Colon (tissue), 2 donors: Measurements from ENCODE around the gene RARB.

Experiments used
- FAIRE-seq: peaks from 2 replicates; lab custom pipeline; 2012; peaks lifted over from hg19 to GRCh38; lab: Jason Lieb, UNC
- donor health status: control.
- donor health status: control.

The RARB gene

GRCh38 chr3:25472731-25473130, 44.7 kb downstream of the RARB start:
- no peak for FAIRE-seq

- FAIRE-seq: no peak
These were observed 45.2 kb downstream of the RARB start for GRCh38 chr3:25473246-25473645.

- FAIRE-seq: no peak
These were observed 46.0 kb downstream of the RARB start for GRCh38 chr3:25474052-25474451.

GRCh38 chr3:25476639-25477038, 48.6 kb downstream of the RARB start:
- FAIRE-seq: no peak

DNA sequence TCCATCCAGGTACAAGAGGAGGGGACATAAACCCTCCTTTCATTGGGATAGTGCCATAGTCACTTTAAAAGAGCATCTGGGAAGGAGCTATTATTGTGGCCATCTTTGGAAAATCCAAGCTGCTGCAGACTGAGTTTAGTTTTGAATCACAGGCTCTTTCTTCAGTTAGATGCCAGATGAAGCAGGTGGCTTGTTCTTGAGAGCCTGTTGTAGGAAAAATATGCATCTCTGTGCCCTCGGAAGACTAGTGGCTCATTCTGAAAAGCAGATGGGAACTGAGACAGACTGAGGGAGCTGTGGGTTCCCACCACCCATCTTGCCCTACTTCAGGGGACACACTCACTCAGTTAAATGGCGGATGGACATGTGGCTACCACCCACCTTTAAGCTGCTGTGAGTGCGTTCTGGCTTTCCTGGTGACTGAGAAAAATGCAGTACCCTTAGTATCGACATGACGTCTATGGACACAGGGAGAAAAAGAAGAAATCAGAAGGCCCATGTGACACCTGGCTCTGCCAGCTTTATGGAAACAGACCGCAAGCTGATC, 50.2 kb downstream of the RARB start:
- no peak for FAIRE-seq

DNA sequence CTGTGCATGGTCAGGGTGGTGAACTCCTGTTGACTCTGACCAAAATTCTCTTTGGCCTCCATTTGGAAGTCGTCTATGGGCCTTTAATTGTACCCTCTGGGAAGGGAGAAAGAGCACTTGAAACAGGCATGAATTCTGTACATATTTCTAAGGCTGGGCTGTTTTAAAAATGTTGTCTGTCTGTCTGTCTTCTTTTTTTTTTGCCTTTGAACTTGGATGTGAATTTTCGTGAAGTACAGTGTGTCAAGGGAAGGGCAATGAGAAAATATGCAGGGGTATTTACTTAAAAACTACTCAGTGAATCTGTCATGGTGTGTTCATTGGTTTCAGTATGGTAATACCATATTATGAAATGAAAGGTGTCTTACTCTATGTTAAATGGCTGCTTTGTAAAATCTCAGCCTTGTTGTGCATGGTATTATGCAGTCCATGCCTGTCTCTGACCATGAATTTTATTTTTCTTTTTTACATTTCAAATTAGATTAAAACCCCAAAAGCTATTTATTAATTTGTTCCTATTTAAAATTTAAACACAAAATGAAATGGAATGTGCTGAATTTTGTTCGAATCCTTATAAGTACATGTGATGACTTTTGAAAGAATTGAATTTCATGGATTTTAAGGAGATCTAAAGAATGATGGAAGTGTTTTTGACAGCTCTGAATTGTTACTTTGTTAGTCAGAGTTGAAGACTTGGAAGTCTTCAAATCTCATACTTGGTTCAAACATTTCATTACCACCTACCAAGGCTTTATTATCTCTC, 51.1 kb downstream of the RARB start:
- FAIRE-seq: no peak

GRCh38 chr3:25479727-25480010, 51.6 kb downstream of the RARB start:
- FAIRE-seq: no peak

- FAIRE-seq: no peak
These were observed 52.7 kb downstream of the RARB start for GRCh38 chr3:25480811-25481210.

DNA sequence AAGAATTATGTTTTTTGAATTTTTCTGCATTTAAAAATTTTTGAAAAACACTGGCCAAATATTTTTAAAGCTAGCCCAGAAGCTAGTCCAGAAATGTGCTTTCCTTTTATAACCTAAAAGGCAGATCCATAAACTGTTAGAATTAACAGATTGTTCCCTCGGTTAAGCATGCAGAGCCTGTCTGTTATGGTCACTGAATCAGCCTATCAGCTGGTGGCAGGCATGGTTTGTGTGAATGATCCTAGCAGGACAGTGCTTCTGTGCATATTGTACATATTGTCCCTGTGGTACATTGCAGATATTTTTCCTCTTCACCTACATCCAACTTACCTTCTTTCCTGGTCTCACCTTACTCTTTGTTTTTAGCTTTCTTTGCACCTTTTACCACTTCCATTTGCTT, 53.3 kb downstream of the RARB start:
- FAIRE-seq: no peak

GRCh38 chr3:25483456-25483855, 55.4 kb downstream of the RARB start:
- FAIRE-seq: no peak

GRCh38 chr3:25485673-25486072, 57.6 kb downstream of the RARB start:
- FAIRE-seq: no peak

GRCh38 chr3:25486932-25487331, 58.9 kb downstream of the RARB start:
- FAIRE-seq: no peak

DNA sequence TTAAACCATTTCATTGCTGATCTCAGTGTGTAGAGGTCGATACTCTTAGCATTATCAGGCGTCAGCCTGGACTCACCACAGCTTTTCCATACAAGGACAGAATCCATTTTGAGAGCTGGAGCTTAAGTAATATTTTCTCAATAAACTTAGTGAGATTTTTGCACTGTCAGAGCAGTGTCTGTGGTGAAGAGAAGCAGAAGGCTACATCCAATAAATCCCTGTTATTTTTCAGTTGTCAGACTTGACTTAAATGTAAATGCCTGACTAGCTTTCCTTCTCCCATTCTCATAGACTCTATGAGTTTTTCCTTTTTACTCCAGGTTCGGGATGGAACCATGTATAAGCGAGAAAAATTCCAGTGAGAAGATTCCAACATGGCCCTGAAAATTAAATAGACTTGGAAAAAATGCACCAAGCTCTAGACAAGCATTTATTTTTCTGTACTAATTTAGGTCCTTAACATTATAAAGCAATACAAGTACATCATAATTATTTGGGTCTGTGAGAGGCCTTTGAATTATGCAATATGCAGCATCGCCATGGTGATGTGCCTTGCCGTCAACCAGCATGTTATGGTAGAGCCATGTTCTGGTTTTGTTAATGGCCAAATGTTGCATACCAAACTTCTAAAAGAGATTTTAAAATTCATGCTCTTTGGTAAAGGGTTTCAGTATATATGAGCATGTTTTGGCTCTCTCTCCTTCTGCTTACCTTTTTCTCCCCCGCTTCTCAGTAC, 62.0 kb downstream of the RARB start:
- FAIRE-seq: no peak

- no peak for FAIRE-seq
These were observed 65.2 kb downstream of the RARB start for GRCh38 chr3:25493246-25493645.

- no peak for FAIRE-seq
These were observed 65.7 kb downstream of the RARB start for GRCh38 chr3:25493786-25494185.

GRCh38 chr3:25495304-25495703, 67.2 kb downstream of the RARB start:
- FAIRE-seq: no peak

- no peak for FAIRE-seq
These were observed 67.7 kb downstream of the RARB start for GRCh38 chr3:25495726-25496253.

GRCh38 chr3:25497096-25497495, 69.0 kb downstream of the RARB start:
- FAIRE-seq: no peak

DNA sequence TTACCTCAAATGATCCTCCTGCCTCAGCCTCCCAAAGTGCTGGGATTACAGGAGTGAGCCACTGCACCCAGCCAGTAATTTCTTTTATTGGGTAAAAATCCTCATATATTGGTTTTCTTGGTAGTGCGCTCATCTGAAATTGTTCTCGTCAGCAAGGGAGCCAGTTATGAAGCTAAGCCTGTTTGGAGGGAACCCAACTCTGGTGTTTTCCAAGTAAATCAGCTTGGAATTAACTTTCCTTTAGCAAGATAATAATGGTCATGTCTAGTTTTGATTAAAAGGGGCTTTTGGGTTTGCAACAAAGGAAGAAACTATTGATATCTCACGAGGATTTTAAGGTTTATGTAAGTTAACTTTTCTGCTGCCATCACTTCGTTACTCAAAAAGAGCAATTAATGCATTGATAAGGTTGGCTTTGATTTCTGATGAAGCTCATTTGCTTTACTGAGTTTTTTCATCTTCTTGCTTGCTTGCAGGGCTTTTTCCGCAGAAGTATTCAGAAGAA, 72.7 kb downstream of the RARB start:
- FAIRE-seq: no peak

DNA sequence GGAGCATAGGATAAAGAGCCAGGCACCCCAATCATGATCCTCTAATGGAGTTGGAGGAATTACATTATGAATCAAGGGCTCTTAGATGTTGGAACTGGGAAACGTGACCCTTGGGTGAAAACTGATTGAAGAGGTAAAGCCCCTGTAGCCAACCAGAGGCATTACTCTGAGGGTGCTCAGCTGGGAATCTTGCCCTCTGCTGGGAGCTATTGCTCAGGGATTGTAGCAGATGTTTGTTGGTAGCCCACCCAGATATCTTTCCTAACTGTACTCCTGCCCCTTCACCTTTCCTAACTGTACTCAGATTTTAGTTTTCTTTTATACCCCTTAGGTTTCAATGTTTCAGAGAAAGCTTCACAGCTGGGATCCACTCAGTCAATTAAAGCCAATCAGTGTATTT, 74.2 kb downstream of the RARB start:
- FAIRE-seq: no peak

- FAIRE-seq: no peak
These were observed 75.8 kb downstream of the RARB start for GRCh38 chr3:25503898-25504301.

DNA sequence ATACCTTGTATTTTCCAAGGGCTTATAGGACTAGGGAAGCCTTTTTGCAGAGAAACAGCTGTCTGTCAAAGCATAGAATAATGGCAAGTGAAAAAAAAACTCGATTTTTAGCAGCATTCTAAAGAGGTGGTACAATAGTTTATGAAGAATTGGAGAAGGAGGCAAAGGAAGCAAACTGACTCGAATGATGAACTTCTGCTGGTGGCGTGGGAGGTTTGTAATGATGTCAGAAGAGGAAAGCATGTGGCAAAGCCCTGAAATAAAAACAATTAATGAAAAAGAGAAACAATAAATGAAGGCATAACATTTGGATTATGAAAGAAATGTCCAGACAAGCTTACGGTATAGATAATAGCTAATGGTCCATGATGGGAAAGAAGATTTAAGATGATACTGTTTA, 77.5 kb downstream of the RARB start:
- FAIRE-seq: no peak

GRCh38 chr3:25507811-25508210, 79.7 kb downstream of the RARB start:
- no peak for FAIRE-seq
